Cerebellar nuclear complex (tissue), 1 donor: ENCODE measurements around the gene MTERF4.
"Not testable (repeated sequence)": the region's sequence is repeated elsewhere in the genome, so short reads cannot be mapped to it uniquely, and the experiment has no call there.

Experiments
- DNase-seq, 2 experiments: peaks; one replicate each; lab custom pipeline; 2025; lab: John Stamatoyannopoulos, UW

The MTERF4 gene

GRCh38 chr2:241110607-241111439 lies 8.7 kb upstream of the MTERF4 start:
- no peak for DNase-seq

GRCh38 chr2:241110089-241110606 lies 8.1 kb upstream of the MTERF4 start:
- DNase-seq = no peak

- DNase-seq = no peak
These were observed 7.4 kb upstream of the MTERF4 start for GRCh38 chr2:241109210-241110088.

GRCh38 chr2:241108271-241109209 lies 6.5 kb upstream of the MTERF4 start:
- DNase-seq = no peak

GRCh38 chr2:241107031-241107783 lies 5.1 kb upstream of the MTERF4 start:
- DNase-seq = no peak

GRCh38 chr2:241105641-241106040 lies 3.6 kb upstream of the MTERF4 start:
- no peak for DNase-seq

- DNase-seq = not testable (repeated sequence)
These were observed 2.5 kb upstream of the MTERF4 start for GRCh38 chr2:241104611-241105010.

- no peak for DNase-seq
These were observed 1.1 kb upstream of the MTERF4 start for GRCh38 chr2:241103176-241103595.

- no peak for DNase-seq
These were observed 2.8 kb downstream of the MTERF4 start for GRCh38 chr2:241099246-241099645.

- no peak for DNase-seq
These were observed 5.1 kb downstream of the MTERF4 start for GRCh38 chr2:241096979-241097378.

GRCh38 chr2:241095594-241096290 lies 6.3 kb downstream of the MTERF4 start:
- no peak for DNase-seq

- no peak for DNase-seq
These were observed 7.1 kb downstream of the MTERF4 start for GRCh38 chr2:241094924-241095420.

- DNase-seq = no peak
These were observed 7.9 kb downstream of the MTERF4 start for GRCh38 chr2:241094172-241094571.

- DNase-seq = not testable (repeated sequence)
These were observed 8.8 kb downstream of the MTERF4 start for GRCh38 chr2:241093133-241093781.

- no peak for DNase-seq
These were observed 9.4 kb downstream of the MTERF4 start for GRCh38 chr2:241092677-241093076.

- no peak for DNase-seq
These were observed 10.2 kb downstream of the MTERF4 start for GRCh38 chr2:241091734-241092445.

- DNase-seq = no peak
These were observed 10.9 kb downstream of the MTERF4 start for GRCh38 chr2:241091201-241091600.

- no peak for DNase-seq
These were observed 13.0 kb downstream of the MTERF4 start for GRCh38 chr2:241088791-241089732.
